Lung microvascular endothelial cell (primary cell): ENCODE data around the gene ANKMY1. TPM values are rescaled to one million over a fixed set of nuclear protein-coding genes. Genes with fewer than 3 reads are reported as not detected.
A peak's percentile ranks its signal among the peaks of the same experiment; 100 is the strongest.
"Not testable (repeated sequence)": the region's sequence is repeated elsewhere in the genome, so short reads cannot be mapped to it uniquely, and the experiment has no call there.

ENCODE experiments used
- DNase-seq, 2 donors: peaks; one replicate each; pipeline versions ENCODE4 v3.0.0 to v3.0.0-alpha.2; 2010; ENCODE audit warnings: low read depth in 2 of 2
- total RNA-seq: library from RNA; depleted of rRNA; stranded (reverse); fragments of >200 nt; gene quantifications from 2 replicates; pipeline ENCODE4 v1.2.1, GENCODE V29; 2014

Gene ANKMY1
- total RNA-seq, 1 donor from 2014 or later, result 6.0 TPM

DNA sequence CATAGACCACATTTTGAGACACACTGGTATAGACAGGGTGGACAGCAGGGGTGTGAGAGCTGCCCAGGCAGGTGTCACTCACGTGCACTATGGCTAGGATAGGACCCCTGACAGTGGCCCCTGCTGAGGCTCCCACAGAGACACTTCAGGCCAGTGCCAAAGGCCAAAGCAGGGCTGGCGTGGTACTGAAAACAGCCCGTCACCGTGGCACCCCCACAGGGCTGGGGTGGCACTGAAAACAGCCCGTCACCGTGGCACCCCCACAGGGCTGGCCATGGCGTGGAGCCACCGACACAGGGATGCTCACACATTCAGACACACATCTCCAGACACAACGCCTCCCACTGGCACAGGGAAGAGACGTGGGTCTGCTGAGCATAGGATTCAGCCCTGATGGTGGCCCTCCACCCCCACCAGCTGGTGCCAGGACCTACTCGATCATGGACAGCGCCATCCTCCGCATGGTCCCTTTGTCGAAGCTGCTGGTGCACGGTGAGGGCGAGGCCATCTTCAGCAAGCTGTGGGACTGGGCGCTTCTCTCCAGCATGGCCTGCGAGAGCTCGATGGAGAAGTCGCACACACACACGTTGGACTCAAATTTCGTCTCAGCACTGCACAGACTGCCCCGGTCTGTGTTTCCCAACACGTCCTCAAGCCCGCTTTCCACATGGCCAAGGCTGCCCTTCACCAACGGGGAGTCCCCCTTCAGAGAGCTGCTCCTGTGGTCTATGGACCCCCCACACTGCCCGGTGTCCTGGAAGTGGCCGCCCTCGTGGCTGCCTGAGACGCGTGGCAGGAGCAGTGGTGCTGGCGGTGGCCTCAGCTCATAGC is 34.1 kb downstream of the ANKMY1 start:
- DNase-seq, result no peak

DNA sequence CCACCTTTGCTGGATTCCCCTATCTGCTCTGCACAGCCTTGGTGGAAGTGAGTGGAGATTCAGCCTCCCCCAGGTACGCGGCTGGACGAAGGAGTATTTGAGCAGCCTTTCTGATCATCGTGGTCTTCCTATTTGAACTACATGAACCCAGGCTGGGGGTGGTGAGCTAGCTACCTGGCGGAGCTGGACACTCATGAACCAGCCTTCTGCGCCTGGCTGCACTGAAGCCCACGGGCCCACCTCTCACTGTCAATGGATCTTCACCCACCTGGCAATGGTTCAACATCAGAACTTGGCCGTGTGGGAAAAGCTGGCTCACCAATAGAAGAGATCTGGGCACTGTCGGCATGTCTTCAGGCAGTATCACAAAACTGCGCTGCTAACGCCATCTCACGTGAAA is 35.4 kb downstream of the ANKMY1 start:
- DNase-seq, result no peak

DNA sequence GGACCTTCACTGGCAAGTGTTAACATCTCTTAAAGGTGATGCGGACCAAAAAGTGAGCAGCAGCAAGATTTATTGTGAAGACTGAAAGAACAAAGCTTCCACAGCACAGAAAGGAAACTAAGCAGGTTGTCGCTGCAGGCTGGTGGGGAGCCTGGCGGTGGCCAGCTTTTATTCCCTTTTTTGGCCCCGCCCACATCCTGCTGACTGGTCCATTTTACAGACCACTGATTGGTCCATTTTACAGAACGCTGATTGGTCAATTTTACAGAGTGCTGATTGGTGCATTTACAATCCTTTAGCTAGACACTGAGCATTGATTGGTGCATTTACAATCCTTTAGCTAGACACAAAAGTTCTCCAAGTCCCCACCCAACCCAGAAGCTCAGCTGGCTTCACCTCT is 35.9 kb downstream of the ANKMY1 start:
- DNase-seq, result not testable (repeated sequence)

DNA sequence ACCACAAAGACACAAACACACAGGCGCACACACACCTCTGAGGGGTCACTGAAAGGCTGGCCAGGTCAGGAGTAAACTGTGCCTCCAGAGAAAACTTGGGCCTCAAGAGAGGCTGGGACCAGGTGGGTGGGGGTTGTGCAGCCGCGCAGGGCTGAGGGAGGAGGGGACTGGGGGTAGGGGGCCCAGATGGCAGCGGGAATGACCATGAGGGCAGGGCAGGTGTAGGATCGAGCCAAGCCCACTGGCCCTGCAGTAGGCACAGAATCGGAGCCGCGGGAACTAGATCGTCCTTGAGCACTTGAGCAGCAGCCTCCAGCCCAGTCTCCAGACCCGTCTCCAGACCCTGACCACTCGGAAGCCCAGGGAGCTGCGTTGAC is 36.8 kb downstream of the ANKMY1 start:
- no peak for DNase-seq

DNA sequence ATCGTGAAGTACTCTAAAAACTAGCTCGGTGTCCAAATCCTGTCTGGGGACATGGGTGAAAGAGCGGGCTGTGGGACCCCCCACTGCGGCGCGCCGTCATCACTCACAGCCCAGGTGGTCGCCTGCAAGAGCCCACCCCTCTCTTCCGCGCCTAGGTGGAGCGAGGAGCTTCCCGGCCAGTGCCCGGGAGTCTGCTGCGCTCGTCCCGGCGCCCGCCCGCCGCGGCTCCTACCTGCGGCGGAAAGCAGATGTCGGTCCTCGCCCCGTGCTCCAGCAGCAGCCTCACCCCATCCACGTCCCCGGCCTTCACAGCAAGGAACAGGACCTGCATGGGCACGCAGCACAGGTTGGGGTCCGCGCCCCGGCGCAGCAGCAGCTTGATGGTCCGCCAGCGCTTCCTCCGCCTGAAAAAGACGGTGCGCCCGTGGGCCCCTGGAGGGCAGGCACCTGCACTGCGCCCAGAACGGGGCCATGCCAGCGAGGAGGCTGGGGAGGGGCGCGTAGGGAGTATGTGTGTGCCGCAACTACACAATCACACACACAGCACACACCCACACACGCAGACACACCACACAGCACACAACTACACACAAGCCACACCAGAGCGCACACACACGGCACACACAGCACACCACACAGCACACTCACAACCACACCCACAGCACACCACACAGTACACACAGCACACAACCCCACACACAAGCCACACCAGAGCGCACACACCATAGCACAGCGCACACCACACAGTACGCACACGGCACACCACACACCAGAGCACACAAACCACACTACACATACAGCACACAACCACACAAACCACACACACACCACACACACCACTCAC is 37.4 kb downstream of the ANKMY1 start:
- no peak for DNase-seq

DNA sequence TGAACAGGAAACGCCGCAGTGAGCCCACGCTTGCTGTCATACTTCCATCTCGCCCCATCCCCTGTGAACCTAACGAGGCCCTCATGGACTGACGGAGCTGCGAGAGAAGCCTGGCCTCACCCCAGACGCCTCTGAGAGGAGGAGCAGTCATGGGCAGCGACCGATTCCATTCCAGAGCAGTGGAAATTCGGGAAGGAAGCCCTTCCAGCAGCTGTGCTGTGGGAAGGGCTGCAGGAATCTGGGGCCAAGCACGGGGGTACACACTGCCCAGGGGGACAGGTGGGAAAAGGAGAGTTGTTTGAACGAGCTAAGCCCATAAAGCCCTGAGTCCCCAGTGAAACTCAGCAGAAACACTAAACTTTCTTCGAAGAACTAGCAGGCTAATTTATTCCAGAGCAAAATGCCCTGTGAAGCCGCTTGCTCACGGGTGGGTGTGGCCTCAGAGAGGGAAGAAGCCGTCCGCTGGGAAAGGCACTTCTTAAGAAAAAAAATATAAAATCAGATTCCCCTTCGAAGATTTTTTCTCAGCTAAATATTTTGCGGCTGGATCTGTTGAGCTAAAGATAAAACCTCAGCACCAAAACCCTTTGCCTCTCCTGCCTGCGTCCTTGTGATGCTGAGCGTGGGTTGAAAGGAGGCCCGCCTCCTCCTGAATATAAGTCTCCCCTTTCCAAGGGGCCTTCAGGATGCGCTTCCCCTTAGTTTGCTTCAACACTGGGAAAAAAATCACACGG is 38.2 kb downstream of the ANKMY1 start:
- DNase-seq, result peak in 1 of 2 donors; percentile 26

DNA sequence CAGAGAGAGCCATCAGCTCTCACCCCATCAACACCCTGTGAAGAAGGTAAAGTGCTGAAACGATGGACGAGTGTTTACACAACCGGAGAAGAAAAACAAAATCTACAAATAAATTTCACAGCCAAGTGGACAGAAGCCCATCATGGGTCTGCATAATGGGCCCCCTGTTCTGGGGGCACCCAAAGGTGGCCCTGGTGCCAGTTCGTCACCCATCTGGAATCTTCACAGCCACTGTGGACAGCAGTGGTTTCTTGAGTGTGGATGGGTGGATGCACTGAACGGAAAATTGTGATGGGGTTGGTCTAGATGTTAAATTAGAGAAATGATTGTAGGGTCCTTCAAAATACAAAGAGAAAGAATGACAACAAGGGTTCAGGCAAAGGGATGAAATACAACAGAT is 38.8 kb downstream of the ANKMY1 start:
- DNase-seq, result no peak

DNA sequence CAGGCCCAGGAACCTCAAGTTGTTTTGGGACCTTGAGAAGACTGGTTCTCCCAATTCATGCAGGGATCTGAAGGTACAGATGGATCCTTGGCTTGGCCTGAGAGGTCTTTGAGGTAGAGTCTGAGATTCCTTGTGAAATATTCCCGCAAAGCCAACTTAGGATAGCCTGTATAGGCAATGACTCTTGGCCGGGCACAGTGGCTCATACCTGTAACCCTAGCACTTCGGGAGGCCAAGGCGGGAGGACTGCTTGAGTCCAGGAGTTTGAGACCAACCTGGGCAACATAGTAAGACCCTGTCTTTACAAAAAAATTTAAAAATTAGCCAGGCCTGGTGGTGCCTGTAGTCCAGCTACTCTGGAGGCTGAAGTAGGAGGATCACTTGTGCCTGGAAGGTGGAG is 40.4 kb downstream of the ANKMY1 start:
- no peak for DNase-seq

DNA sequence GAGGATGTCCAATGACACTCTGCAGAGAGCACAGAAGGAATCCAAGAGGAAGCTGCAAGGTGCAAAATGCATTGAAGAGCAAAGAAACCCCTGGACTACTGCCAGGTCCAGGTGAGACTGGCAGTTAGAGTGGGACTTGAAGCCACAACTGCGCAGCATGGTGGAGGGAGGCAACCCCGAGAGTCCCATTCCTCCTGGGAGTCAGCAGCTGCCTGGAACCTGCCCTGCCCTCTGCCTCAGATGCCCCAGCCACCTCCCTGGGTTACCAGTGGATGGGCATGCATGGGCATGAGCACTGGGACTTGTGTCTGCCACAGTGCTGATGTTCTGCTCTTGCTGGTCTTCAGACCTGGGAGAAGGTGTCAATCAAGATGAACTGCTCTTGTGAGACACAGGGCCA is 43.2 kb downstream of the ANKMY1 start:
- DNase-seq, result no peak

DNA sequence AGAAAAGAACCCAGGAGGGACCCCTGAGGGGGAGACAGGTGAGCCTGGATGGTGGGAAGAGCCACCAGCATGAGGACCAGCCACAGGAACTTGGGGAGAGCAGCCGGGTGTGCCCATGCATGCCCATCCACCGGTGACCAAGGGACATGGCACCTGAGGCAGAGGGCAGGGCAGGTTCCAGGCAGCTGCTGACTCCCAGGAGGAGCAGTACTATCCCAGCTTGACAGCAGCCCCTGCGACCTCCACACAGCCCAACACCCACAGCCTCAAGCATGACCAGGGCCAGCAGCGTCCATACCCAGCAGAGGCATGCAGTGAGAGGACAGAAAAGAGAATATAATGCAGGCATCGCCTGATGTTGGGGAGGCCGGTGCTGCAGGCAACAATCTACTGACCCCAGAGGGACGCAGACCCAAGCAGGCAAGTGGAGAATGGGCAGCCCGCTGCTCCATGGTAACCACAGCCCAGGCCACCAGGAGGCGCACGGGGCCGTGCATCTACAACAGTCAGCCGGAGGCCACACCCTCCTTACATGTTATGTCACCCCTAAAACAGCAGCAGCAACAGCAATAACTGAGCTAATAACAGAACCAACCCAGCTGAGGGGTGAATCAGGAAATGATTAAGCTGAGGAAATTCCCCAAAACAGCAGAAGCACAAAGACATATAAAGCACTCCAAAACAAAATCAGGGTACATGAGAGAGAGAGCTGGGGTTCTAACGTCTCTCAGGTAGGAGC is 44.1 kb downstream of the ANKMY1 start:
- DNase-seq, result peak; percentile 84 to 88

DNA sequence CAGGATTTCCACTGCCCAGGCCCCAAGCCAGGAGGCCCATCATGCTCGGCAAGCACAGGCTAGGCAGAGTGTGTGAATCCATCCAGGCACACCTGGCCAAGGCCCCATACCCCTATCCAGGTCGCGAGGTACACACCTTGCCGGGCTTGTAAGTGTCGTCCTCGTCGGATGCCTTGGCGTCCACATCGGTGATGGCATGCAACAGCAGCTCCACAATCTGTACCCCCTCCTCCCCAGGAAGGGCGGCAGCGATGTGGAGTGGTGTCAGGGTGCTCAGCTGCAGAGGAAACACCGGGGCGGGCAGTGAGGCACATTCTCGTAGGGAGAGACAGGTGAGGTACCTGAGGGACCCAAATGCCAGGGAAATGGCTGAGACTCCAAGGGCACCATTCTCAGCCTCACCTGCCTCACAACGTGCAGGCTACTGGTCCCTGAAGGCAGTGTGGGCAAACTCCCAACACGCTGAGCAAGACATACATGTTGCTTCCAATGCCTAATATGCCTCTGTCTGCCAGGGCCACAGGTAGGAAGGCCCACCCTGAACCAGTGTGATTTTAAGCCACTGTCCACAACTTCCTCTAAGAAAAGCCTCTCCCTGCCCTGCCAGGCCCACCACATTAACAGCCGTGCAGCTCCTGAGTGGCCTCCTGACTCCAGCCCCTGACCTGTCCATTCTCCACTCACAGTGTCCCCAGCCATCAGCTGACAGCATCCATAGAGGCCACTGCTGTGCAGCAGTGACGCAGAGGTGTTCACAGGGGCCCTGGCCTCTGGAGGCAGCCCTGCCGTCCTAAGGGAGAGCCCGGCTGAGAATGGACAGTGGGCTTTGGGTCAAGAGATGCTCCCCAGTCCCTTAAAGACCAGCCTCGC is 44.9 kb downstream of the ANKMY1 start:
- DNase-seq, result no peak

DNA sequence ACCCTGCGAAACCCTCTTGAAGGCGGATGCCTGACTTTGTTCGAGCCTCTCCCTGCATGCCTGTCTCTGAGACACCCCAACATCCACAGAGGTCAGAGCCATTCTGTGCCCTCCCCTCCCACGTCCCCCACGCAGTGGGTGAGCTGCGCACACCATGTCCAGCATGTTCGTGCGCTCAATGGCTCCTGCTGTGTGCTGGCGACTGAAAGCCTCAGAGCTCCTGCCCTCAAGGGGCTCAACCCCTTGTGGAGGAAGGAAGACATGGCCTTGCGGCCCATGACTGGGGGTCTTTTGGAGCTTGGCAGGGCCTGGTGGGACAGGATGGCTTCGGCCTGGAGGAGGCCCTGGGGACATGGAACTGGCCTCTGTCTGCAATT is 45.7 kb downstream of the ANKMY1 start:
- DNase-seq, result no peak

DNA sequence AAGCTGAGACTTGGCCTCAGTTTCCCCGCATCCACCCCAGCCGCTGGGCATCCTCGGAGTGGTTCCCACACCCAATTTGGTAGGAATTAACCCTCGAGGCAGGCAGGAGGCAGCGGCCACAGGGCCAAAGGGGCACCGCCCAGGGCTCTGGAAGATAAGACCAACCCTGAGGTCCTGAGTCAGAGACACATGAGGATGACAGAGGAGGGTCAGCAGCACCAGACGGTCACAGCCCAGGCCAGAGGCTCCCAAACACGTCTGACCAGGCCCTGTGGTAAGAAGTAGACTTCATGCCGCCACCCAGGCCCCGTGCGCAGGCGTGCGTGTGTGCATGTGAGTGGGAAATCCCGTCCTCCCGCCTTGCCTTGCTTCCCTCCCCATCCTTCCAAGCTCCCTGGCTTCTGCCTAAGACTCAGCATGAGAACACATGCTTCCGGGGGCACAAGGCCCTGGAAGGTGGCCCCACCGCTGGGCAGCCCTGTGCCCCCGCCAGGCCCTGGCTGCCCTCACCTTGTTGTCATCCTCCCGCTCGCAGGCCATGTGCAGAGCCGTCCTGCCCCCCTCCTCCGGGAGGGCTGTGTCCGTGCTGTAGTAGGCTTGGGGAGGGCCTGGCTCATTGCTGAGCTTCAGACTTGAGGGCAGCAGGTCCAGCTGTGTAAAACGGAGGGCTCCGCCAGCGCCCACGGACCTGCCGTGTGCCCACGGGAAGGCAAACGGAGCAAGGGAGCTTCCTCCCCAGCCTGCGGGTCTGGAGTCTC is 46.3 kb downstream of the ANKMY1 start:
- DNase-seq, result no peak

DNA sequence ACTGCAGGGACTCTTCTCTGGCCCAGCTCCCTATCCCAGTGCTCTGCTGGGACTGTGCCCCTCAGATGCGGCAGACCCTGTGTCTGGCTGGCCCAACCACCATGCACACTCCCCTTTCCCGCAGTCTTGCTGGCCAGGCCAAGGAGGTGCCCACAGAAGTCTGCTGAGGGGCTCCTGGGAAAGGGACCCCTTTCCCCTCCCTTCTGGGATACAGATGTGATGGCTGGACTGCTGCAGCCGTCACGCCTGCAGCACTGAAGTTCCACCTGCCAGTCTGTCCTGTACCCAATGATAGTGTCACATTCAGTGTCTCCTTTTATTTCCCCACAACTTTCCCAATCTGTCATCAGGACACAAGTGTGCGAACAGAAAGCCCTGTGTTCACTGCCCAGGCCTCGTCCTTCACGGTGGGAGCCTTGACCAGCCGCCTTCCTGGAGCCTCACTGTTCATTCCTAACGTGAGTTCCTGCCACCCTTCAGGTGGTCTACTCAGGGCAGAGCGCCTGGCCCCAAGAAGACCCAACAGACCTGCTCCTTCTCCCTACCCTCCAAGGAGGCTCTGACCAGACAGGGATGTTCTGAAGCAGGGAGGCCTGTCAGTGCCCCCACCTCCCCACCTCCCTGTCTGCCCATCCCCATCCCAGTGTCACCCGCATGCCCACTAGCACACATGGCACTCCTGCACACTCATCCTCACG is 47.1 kb downstream of the ANKMY1 start:
- no peak for DNase-seq

DNA sequence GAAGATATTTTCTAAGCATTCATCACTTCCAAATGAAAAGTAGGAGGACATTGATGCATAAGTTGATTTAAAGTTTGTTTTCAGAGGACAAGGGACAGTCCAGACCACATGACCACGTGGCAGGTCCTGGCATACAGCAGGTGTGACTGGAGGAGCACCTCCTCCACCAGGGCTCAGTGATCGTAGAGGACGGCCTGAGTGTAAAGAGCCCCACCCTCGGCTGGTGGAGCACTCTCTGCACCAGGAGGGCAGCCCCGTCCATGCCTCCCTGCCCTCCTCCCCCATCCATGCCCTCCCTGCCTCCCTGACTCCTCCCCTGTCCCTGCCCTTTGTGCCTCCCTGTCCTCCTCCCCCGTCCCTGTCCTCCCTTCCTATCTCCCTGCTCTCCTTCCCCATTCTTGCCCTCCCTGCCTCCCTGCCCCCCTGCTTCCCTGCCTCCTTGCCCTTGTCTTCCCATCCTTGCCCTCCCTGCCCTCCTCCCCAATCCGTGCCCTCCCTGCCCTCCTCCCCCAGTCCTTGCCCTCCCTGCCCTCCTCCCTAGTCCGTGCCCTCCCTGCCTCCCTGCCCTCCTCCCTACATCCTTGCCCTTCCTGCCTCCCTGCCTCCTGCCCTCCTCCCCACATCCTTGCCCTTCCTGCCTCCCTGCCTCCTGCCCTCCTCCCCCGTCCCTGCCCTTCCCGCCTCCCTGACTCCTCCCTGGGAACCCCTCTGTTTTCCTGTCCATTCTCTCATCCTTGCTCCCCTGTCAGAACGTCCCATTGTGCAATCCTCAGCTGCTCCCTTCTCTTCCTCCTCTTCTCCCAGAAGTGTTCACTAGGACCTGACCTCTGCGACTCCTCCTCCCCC is 47.9 kb downstream of the ANKMY1 start:
- no peak for DNase-seq

DNA sequence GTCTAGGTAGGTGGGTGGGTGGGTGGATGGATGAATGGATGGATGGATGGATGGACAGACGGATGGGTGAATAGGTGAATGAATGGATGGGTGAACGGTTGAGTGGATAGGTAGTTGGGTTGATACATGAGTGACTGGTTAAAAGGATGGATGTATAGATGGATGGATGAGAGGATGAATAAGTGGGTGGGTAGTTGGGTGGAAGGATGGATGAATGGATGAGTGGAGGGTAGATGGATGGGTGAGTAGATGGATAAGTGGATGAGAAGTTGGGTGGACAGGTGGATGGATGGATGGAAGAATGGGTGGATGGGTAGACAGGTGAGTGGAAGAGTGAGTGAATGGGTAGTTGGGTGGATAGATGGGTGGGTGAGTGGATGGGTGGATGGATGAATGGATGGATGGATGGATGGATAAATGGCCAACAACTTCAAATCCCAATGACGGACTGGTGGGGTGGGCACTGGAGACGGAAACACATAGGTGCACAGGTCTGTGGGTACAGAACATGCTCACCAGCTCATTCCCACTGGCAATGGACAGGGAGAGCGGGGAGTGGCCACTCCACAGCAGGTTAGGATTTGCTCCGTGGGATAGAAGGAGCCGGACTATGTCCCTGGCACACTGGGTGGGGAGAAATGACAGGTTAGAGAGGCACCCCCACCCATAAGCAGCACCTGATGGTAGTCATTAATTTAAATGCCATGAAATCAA is 48.8 kb downstream of the ANKMY1 start:
- no peak for DNase-seq

DNA sequence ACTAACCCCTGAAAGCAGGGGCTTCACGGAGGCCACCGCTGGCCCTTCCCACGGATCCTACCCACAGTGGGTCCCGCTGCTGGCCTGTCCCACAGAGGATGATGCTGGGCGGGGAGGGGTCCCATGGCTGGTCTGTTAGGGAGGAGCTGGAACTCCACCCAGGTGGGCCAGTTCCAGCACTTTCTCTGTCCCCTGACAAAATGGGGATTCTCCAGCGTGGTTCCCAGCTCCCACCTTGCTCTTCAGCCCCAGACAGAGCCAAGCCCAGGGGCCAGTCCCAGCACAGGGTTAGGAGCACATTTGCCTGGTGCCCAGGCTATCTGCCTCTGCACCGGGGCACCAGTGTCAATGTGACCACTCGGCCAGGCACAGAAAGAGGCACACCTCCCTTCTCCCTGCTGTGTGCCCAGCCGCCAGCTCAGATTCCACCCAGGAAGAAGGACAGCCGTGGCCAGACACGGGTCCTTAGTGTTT is 50.0 kb downstream of the ANKMY1 start:
- DNase-seq, result no peak
